PFSK-1 (cell line): Measurements from ENCODE around the gene DCD.

Experiments
- FOXP2 ChIP-seq: optimal IDR thresholded peaks from 2 replicates; pipeline ENCODE3; 2011; ENCODE audit warnings: borderline replicate concordance, control low read depth, inconsistent platforms; ENCODE audit not compliant: insufficient read depth; ENCODE audit errors: extremely low read length, extremely low read depth
- POLR2AphosphoS5 ChIP-seq: IDR thresholded peaks from 2 replicates; pipeline ENCODE4 v1.6.1; 2012; ENCODE audit warnings: low read depth, mild to moderate bottlenecking, control low read depth, low read length, moderate library complexity
- SIN3A ChIP-seq: IDR thresholded peaks from 2 replicates; pipeline ENCODE4 v1.6.1; 2012; ENCODE audit warnings: mild to moderate bottlenecking, low read length, moderate library complexity, borderline replicate concordance; ENCODE audit not compliant: insufficient read depth
- TAF1 ChIP-seq: IDR thresholded peaks from 2 replicates; pipeline ENCODE4 v1.6.1; 2012; ENCODE audit warnings: low read length, control low read depth, borderline replicate concordance; ENCODE audit not compliant: insufficient read depth
- TF ChIP-seq, protein P1 (sequence below), 2 experiments: IDR thresholded peaks; 2 replicates each; pipeline versions ENCODE4 v1.6.1 to v1.8.0; 2011 to 2012; ENCODE audit warnings: low read depth in 2 of 2, low read length in 2 of 2, control low read depth in 1 of 2, inconsistent platforms in 1 of 2, mild to moderate bottlenecking in 1 of 2, moderate library complexity in 1 of 2; ENCODE audit not compliant: insufficient read depth in 1 of 2

DCD gene

DNA sequence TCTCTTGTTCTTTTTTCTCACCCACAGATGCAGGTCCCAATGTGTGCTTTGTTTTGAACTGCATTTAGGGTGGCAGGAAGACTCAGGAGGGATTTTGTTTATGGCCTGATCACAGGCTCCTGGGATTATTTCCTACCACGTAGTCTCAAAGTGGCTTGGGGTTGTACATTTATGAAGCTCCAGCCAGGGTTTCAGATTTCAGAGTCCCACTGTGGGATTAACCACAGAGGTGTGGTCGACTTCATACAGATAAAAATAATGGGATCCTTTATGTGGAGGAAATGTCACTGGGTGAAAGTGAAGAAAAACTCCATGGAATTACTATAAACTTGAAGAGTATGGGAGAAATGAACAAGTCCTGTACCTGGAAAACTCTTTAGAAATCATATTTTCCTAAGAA lies 45.5 kb downstream of the DCD start:
- TF ChIP-seq FOXP2 (no peak), SIN3A (no peak), TAF1 (no peak)

DNA sequence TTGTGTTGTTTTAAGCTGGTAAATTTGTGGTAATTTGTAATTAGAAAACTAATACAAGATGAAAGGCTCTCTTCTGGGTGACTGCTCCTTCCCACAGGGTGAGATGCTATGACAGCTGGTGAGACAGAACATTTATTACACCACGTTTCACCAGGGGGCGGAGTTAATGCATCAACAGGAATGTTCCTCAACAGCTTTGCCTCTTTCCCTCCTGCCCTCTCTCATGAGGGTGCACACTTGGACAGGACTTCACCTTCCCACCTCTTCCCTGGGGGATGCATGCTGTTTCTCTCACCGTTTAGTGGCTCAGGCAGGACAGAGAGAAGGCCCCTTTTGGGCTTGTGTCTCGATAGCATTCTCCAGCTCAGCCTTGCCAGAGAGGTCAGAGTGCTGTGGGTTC lies 46.3 kb downstream of the DCD start:
- TF ChIP-seq POLR2AphosphoS5, result no peak
- TF ChIP-seq, protein P1, sequence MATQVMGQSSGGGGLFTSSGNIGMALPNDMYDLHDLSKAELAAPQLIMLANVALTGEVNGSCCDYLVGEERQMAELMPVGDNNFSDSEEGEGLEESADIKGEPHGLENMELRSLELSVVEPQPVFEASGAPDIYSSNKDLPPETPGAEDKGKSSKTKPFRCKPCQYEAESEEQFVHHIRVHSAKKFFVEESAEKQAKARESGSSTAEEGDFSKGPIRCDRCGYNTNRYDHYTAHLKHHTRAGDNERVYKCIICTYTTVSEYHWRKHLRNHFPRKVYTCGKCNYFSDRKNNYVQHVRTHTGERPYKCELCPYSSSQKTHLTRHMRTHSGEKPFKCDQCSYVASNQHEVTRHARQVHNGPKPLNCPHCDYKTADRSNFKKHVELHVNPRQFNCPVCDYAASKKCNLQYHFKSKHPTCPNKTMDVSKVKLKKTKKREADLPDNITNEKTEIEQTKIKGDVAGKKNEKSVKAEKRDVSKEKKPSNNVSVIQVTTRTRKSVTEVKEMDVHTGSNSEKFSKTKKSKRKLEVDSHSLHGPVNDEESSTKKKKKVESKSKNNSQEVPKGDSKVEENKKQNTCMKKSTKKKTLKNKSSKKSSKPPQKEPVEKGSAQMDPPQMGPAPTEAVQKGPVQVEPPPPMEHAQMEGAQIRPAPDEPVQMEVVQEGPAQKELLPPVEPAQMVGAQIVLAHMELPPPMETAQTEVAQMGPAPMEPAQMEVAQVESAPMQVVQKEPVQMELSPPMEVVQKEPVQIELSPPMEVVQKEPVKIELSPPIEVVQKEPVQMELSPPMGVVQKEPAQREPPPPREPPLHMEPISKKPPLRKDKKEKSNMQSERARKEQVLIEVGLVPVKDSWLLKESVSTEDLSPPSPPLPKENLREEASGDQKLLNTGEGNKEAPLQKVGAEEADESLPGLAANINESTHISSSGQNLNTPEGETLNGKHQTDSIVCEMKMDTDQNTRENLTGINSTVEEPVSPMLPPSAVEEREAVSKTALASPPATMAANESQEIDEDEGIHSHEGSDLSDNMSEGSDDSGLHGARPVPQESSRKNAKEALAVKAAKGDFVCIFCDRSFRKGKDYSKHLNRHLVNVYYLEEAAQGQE (IDR thresholded peaks at IDR 0.05; ENCODE audit: insufficient read depth in 1 of 2, low read depth in 2 of 2, low read length in 2 of 2), result no peak
- no peak for TF ChIP-seq FOXP2
- no peak for TF ChIP-seq TAF1
- no peak for TF ChIP-seq SIN3A

DNA sequence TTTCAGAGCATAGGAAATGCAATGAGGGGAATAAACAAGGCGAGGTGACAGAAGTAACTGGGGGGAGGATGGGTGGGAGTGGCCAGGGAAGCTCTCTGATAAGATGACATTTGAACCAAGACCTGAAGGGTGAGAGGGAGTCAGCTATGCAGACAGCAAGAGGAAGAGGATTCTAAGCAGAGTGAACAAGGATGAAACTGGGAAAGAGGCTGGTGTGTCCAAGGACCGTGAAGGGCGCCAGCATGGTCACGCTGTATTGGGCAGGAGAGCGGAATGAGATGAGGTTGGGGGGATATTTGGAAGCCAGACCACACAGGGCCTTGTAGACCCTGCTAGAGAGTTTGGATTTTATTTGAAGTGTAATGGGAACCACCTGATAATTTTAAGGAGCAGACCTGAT lies 49.2 kb downstream of the DCD start:
- TF ChIP-seq POLR2AphosphoS5 (no peak), SIN3A (no peak), FOXP2 (no peak), TAF1 (no peak)
- TF ChIP-seq, protein P1 (IDR thresholded peaks at IDR 0.05; ENCODE audit: insufficient read depth in 1 of 2, low read depth in 2 of 2, low read length in 2 of 2), result no peak

DNA sequence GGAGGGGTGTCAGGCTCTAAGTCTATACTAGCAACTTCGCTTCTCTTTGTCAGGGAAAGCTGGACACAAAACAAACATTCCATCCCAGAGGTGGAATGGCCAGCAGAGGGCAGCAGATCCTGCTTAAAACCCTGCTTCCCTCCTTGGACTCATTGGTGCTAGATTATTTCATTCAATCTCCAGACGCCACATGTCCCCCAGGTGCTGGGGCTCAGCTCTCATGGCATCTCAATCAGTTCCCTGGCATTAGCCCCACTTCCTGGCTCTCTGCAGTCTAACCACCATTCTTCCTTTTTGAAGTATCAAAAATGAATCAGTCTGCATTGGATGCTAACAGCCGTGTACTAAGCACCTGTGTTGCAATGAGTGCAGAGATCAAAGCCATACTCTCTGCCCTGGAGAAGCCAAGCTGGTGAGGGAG lies 51.6 kb downstream of the DCD start:
- no peak for TF ChIP-seq TAF1
- no peak for TF ChIP-seq SIN3A
- TF ChIP-seq, protein P1 (IDR thresholded peaks at IDR 0.05; ENCODE audit: insufficient read depth in 1 of 2, low read depth in 2 of 2, low read length in 2 of 2), result no peak
- TF ChIP-seq POLR2AphosphoS5, result no peak
- no peak for TF ChIP-seq FOXP2

DNA sequence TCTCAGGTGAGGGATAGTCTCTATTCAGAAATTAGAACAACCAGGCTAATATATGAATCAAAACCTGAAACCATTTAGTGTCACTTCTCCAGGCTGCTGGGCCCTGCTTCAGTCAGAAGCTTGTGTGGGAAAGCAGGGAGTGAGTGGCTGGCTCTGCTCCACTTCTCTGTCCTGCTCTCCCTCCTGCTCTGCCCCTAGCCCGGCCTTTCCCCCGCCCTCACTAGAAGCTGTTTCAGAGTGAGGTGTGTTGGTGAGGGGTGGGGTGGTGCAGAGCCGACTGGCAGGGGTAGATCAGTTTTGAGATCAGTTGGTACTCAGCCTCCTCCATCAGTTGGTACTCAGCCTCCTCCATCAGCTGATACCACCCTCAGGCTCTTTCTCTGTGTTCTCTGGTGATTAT lies 52.7 kb downstream of the DCD start:
- TF ChIP-seq, protein P1 (IDR thresholded peaks at IDR 0.05; ENCODE audit: insufficient read depth in 1 of 2, low read depth in 2 of 2, low read length in 2 of 2), result no peak
- TF ChIP-seq FOXP2, result no peak
- no peak for TF ChIP-seq SIN3A
- no peak for TF ChIP-seq POLR2AphosphoS5
- TF ChIP-seq TAF1, result no peak
